Measurements from ENCODE around the gene RAB3D.

RAB3D gene

GRCh38 chr19:11374433-11375142, 35.1 kb upstream of the RAB3D start, which contains the start of gene SWSAP1:
Gene SWSAP1 (plus strand): TSS chr19:11374666. CDS start chr19:11374681, 15 bp downstream.
- Mint-ChIP-seq H3K36me3 (ENCODE audit: low read depth) (peaks cover 24% of the 10 kb centered on the region), H3K4me3 (no peak within 1 kb of the TSS), H3K27me3 (no peaks in the 10 kb centered on the region), H3K4me1 (ENCODE audit: low read depth) (peaks cover 26% of the 10 kb centered on the region), H3K27ac (no peak within 1 kb of the TSS), H3K9me3 (no peaks in the 10 kb centered on the region)
- DNase-seq = peak; percentile 98

GRCh38 chr19:11373885-11374432, 34.5 kb upstream of the RAB3D start:
- H3K27me3 Mint-ChIP-seq = no peaks in the 10 kb centered on the region
- DNase-seq = no peak
- H3K36me3 Mint-ChIP-seq (ENCODE audit: low read depth) = peaks cover 30% of the 10 kb centered on the region
- H3K4me3 Mint-ChIP-seq = no peak overlapping the region
- no peaks in the 10 kb centered on the region for H3K9me3 Mint-ChIP-seq
- H3K4me1 Mint-ChIP-seq (ENCODE audit: low read depth) = peaks cover 26% of the 10 kb centered on the region
- no peak overlapping the region for H3K27ac Mint-ChIP-seq

GRCh38 chr19:11373166-11373884, 33.9 kb upstream of the RAB3D start:
- Mint-ChIP-seq H3K27me3 (no peaks in the 10 kb centered on the region), H3K4me3 (no peak overlapping the region), H3K9me3 (no peaks in the 10 kb centered on the region), H3K36me3 (ENCODE audit: low read depth) (peaks cover 31% of the 10 kb centered on the region), H3K4me1 (ENCODE audit: low read depth) (peaks cover 21% of the 10 kb centered on the region), H3K27ac (no peak overlapping the region)
- DNase-seq = no peak

- H3K27me3 Mint-ChIP-seq = no peaks in the 10 kb centered on the region
- H3K36me3 Mint-ChIP-seq (ENCODE audit: low read depth) = peaks cover 24% of the 10 kb centered on the region
- H3K4me3 Mint-ChIP-seq = no peak overlapping the region
- no peaks in the 10 kb centered on the region for H3K9me3 Mint-ChIP-seq
- H3K4me1 Mint-ChIP-seq (ENCODE audit: low read depth) = peaks cover 4% of the 10 kb centered on the region
- H3K27ac Mint-ChIP-seq = no peak overlapping the region
- no peak for DNase-seq
These were observed 31.3 kb upstream of the RAB3D start for GRCh38 chr19:11370744-11371143.

GRCh38 chr19:11367528-11367927, 28.1 kb upstream of the RAB3D start:
- DNase-seq = no peak
- Mint-ChIP-seq H3K4me1 (ENCODE audit: low read depth) (no peaks in the 10 kb centered on the region), H3K9me3 (no peaks in the 10 kb centered on the region), H3K4me3 (no peak overlapping the region), H3K36me3 (ENCODE audit: low read depth) (peaks cover 30% of the 10 kb centered on the region), H3K27me3 (no peaks in the 10 kb centered on the region), H3K27ac (no peak overlapping the region)

GRCh38 chr19:11365557-11366117, 26.2 kb upstream of the RAB3D start:
- no peaks in the 10 kb centered on the region for H3K4me1 Mint-ChIP-seq (ENCODE audit: low read depth)
- no peaks in the 10 kb centered on the region for H3K27me3 Mint-ChIP-seq
- no peak overlapping the region for H3K27ac Mint-ChIP-seq
- H3K9me3 Mint-ChIP-seq = no peaks in the 10 kb centered on the region
- peaks cover 28% of the 10 kb centered on the region for H3K36me3 Mint-ChIP-seq (ENCODE audit: low read depth)
- no peak overlapping the region for H3K4me3 Mint-ChIP-seq
- DNase-seq = no peak

- H3K27me3 Mint-ChIP-seq = no peaks in the 10 kb centered on the region
- H3K36me3 Mint-ChIP-seq (ENCODE audit: low read depth) = peaks cover 27% of the 10 kb centered on the region
These were observed 25.5 kb upstream of the RAB3D start for GRCh38 chr19:11364935-11365334.

GRCh38 chr19:11364296-11364904, 24.9 kb upstream of the RAB3D start:
- Mint-ChIP-seq H3K4me3 (no peak overlapping the region), H3K27me3 (no peaks in the 10 kb centered on the region), H3K36me3 (ENCODE audit: low read depth) (peaks cover 24% of the 10 kb centered on the region), H3K27ac (no peak overlapping the region), H3K4me1 (ENCODE audit: low read depth) (no peaks in the 10 kb centered on the region), H3K9me3 (no peaks in the 10 kb centered on the region)
- no peak for DNase-seq

More at GRCh38 chr19:11364935-11365334, 25.5 kb upstream of the RAB3D start:
- no peak overlapping the region for H3K4me3 Mint-ChIP-seq
- H3K4me1 Mint-ChIP-seq (ENCODE audit: low read depth) = no peaks in the 10 kb centered on the region
- no peaks in the 10 kb centered on the region for H3K9me3 Mint-ChIP-seq
- no peak for DNase-seq
- no peak overlapping the region for H3K27ac Mint-ChIP-seq

- no peak for DNase-seq
- Mint-ChIP-seq H3K9me3 (no peaks in the 10 kb centered on the region), H3K4me1 (ENCODE audit: low read depth) (no peaks in the 10 kb centered on the region), H3K4me3 (no peak overlapping the region), H3K27me3 (no peaks in the 10 kb centered on the region), H3K27ac (no peak overlapping the region), H3K36me3 (ENCODE audit: low read depth) (peaks cover 21% of the 10 kb centered on the region)
These were observed 24.4 kb upstream of the RAB3D start for GRCh38 chr19:11363881-11364280.

GRCh38 chr19:11361771-11362731, 22.6 kb upstream of the RAB3D start:
- H3K4me1 Mint-ChIP-seq (ENCODE audit: low read depth) = no peaks in the 10 kb centered on the region
- H3K4me3 Mint-ChIP-seq = no peak overlapping the region
- peaks cover 10% of the 10 kb centered on the region for H3K36me3 Mint-ChIP-seq (ENCODE audit: low read depth)
- no peaks in the 10 kb centered on the region for H3K27me3 Mint-ChIP-seq
- no peaks in the 10 kb centered on the region for H3K9me3 Mint-ChIP-seq
- DNase-seq = no peak
- no peak overlapping the region for H3K27ac Mint-ChIP-seq

GRCh38 chr19:11361037-11361770, 21.7 kb upstream of the RAB3D start:
- no peak overlapping the region for H3K27ac Mint-ChIP-seq
- H3K9me3 Mint-ChIP-seq = no peaks in the 10 kb centered on the region
- H3K4me3 Mint-ChIP-seq = no peak overlapping the region
- no peak for DNase-seq
- H3K4me1 Mint-ChIP-seq (ENCODE audit: low read depth) = peaks cover 1% of the 10 kb centered on the region
- H3K27me3 Mint-ChIP-seq = peaks cover 5% of the 10 kb centered on the region
- H3K36me3 Mint-ChIP-seq (ENCODE audit: low read depth) = peaks cover 7% of the 10 kb centered on the region

GRCh38 chr19:11359421-11359820, 20.0 kb upstream of the RAB3D start:
- Mint-ChIP-seq H3K4me1 (ENCODE audit: low read depth) (peaks cover 8% of the 10 kb centered on the region), H3K4me3 (no peak overlapping the region), H3K27me3 (peaks cover 11% of the 10 kb centered on the region), H3K36me3 (ENCODE audit: low read depth) (peaks cover under 1% of the 10 kb centered on the region), H3K27ac (no peak overlapping the region), H3K9me3 (no peaks in the 10 kb centered on the region)
- no peak for DNase-seq

Data from activated T-cell treated with anti-CD3 and anti-CD28 coated beads, Interleukin-2, amount 50 U/mL, for 24 hours (primary cell).